ENCODE measurements around the gene BCL11B.

DNA sequence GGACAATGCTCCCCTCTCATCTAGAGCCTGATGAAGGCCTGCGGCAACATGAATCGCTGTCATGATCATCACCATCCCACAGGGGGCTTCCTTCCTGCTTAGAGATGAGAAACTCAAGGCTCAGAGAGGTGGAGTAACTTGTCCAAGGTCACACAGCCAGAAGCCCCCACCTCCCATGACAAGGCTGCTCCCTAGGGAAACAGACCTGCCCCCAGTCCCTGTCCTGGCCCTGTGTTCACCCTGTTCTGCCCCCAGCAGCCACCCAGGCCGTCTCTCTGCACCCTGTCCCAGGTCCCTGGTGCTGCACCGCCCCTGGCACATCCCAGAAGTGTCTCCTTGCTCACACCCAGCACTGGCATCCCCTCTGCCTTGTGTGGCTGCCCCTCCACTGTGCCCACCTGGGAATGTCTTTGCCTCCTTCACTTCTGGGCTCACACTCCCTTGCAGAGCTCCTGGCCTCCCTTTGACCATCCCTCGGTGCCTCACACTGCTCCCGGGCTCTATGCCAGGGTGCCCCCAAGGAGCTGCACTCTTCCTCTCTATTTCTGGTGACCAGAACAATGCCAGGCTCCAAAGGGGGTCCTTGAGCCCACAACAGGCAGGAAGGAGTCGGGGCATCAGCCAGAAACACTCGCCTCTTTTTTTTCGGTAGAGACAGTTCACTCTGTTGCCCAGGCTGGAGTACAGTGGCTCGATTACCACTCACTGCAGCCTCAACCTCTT is 70.5 kb downstream of the BCL11B start:
- TF ChIP-seq CEBPB (tag; IDR thresholded peaks at IDR 0.05) = no peak
- no peak for TF ChIP-seq ZNF232 (CRISPR knock-in tag; IDR thresholded peaks at IDR 0.05)
- TF ChIP-seq, protein P1, sequence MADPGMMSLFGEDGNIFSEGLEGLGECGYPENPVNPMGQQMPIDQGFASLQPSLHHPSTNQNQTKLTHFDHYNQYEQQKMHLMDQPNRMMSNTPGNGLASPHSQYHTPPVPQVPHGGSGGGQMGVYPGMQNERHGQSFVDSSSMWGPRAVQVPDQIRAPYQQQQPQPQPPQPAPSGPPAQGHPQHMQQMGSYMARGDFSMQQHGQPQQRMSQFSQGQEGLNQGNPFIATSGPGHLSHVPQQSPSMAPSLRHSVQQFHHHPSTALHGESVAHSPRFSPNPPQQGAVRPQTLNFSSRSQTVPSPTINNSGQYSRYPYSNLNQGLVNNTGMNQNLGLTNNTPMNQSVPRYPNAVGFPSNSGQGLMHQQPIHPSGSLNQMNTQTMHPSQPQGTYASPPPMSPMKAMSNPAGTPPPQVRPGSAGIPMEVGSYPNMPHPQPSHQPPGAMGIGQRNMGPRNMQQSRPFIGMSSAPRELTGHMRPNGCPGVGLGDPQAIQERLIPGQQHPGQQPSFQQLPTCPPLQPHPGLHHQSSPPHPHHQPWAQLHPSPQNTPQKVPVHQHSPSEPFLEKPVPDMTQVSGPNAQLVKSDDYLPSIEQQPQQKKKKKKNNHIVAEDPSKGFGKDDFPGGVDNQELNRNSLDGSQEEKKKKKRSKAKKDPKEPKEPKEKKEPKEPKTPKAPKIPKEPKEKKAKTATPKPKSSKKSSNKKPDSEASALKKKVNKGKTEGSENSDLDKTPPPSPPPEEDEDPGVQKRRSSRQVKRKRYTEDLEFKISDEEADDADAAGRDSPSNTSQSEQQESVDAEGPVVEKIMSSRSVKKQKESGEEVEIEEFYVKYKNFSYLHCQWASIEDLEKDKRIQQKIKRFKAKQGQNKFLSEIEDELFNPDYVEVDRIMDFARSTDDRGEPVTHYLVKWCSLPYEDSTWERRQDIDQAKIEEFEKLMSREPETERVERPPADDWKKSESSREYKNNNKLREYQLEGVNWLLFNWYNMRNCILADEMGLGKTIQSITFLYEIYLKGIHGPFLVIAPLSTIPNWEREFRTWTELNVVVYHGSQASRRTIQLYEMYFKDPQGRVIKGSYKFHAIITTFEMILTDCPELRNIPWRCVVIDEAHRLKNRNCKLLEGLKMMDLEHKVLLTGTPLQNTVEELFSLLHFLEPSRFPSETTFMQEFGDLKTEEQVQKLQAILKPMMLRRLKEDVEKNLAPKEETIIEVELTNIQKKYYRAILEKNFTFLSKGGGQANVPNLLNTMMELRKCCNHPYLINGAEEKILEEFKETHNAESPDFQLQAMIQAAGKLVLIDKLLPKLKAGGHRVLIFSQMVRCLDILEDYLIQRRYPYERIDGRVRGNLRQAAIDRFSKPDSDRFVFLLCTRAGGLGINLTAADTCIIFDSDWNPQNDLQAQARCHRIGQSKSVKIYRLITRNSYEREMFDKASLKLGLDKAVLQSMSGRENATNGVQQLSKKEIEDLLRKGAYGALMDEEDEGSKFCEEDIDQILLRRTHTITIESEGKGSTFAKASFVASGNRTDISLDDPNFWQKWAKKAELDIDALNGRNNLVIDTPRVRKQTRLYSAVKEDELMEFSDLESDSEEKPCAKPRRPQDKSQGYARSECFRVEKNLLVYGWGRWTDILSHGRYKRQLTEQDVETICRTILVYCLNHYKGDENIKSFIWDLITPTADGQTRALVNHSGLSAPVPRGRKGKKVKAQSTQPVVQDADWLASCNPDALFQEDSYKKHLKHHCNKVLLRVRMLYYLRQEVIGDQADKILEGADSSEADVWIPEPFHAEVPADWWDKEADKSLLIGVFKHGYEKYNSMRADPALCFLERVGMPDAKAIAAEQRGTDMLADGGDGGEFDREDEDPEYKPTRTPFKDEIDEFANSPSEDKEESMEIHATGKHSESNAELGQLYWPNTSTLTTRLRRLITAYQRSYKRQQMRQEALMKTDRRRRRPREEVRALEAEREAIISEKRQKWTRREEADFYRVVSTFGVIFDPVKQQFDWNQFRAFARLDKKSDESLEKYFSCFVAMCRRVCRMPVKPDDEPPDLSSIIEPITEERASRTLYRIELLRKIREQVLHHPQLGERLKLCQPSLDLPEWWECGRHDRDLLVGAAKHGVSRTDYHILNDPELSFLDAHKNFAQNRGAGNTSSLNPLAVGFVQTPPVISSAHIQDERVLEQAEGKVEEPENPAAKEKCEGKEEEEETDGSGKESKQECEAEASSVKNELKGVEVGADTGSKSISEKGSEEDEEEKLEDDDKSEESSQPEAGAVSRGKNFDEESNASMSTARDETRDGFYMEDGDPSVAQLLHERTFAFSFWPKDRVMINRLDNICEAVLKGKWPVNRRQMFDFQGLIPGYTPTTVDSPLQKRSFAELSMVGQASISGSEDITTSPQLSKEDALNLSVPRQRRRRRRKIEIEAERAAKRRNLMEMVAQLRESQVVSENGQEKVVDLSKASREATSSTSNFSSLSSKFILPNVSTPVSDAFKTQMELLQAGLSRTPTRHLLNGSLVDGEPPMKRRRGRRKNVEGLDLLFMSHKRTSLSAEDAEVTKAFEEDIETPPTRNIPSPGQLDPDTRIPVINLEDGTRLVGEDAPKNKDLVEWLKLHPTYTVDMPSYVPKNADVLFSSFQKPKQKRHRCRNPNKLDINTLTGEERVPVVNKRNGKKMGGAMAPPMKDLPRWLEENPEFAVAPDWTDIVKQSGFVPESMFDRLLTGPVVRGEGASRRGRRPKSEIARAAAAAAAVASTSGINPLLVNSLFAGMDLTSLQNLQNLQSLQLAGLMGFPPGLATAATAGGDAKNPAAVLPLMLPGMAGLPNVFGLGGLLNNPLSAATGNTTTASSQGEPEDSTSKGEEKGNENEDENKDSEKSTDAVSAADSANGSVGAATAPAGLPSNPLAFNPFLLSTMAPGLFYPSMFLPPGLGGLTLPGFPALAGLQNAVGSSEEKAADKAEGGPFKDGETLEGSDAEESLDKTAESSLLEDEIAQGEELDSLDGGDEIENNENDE (IDR thresholded peaks at IDR 0.05; ENCODE audit: low read depth, low read length) = no peak
- no peak for TF ChIP-seq NRF1 (conservative IDR thresholded peaks at IDR 0.05 in 1 of 2, IDR thresholded peaks at IDR 0.05 in 1 of 2)
- no peak for TF ChIP-seq ZBTB17 (CRISPR knock-in tag; IDR thresholded peaks at IDR 0.05)
- no peak for TF ChIP-seq ZKSCAN3 (CRISPR knock-in tag; IDR thresholded peaks at IDR 0.05)
- TF ChIP-seq FOSL1 (tag; conservative IDR thresholded peaks at IDR 0.05) = no peak
